HFFc6 (cell line): ENCODE results near the gene TRIB2. TPM values are rescaled to one million over a fixed set of nuclear protein-coding genes. Genes with fewer than 3 reads are reported as not detected.
A peak's percentile ranks its signal among the peaks of the same experiment; 100 is the strongest.

Experiments
- DNase-seq: peaks from one replicate; pipeline ENCODE4 v3.0.0-alpha.2; 2018
- H3K27ac Mint-ChIP-seq: 2 replicates; pipeline ENCODE4 v1.8.0; 2020; ENCODE audit warnings: mild to moderate bottlenecking, mixed read lengths
- H3K27me3 Mint-ChIP-seq: 2 replicates; pipeline ENCODE4 v1.8.0; 2021; ENCODE audit warnings: mild to moderate bottlenecking, moderate library complexity, mixed read lengths; ENCODE audit not compliant: insufficient read depth
- H3K36me3 Mint-ChIP-seq: 2 replicates; pipeline ENCODE4 v1.8.0; 2021; ENCODE audit warnings: low read depth, mixed read lengths
- H3K4me1 Mint-ChIP-seq: 2 replicates; pipeline ENCODE4 v1.8.0; 2020; ENCODE audit warnings: low read depth, mixed read lengths
- H3K4me3 Mint-ChIP-seq: 2 replicates; pipeline ENCODE4 v1.8.0; 2020; ENCODE audit warnings: mild to moderate bottlenecking, moderate library complexity, mixed read lengths
- H3K9me3 Mint-ChIP-seq: 2 replicates; pipeline ENCODE4 v1.8.0; 2020; ENCODE audit warnings: mild to moderate bottlenecking, mixed read lengths
- total RNA-seq, 6 experiments: library from RNA; stranded (reverse); fragmentation: NEBNext Ultra II Directional; extraction: Animal tissue kit (Norgen Biotek cat#: 25700); gene quantifications; 2 replicates in 1 of 6; 3 replicates in 5 of 6; pipeline ENCODE4 v1.2.3, GENCODE V29; 2021
- TF ChIP-seq, protein P1 (sequence below): fragments of 200-600 bp; sonication (generic); IDR thresholded peaks from 2 replicates; pipeline ENCODE4 v1.5.0; 2021; ENCODE audit warnings: antibody characterized with exemption, mild to moderate bottlenecking

TRIB2 gene
- total RNA-seq, 6 experiments from 2014 or later, result 13.6 to 22.9 (median 16.8) TPM

- Mint-ChIP-seq H3K36me3 (peaks cover 54% of the 10 kb centered on the region), H3K9me3 (no peaks in the 10 kb centered on the region), H3K4me1 (peaks cover 60% of the 10 kb centered on the region), H3K4me3 (peak overlapping the region; percentile 98), H3K27ac (peak overlapping the region; percentile 60), H3K27me3 (peaks cover 2% of the 10 kb centered on the region; the same call in 1 of the 2 replicates)
- TF ChIP-seq, protein P1, sequence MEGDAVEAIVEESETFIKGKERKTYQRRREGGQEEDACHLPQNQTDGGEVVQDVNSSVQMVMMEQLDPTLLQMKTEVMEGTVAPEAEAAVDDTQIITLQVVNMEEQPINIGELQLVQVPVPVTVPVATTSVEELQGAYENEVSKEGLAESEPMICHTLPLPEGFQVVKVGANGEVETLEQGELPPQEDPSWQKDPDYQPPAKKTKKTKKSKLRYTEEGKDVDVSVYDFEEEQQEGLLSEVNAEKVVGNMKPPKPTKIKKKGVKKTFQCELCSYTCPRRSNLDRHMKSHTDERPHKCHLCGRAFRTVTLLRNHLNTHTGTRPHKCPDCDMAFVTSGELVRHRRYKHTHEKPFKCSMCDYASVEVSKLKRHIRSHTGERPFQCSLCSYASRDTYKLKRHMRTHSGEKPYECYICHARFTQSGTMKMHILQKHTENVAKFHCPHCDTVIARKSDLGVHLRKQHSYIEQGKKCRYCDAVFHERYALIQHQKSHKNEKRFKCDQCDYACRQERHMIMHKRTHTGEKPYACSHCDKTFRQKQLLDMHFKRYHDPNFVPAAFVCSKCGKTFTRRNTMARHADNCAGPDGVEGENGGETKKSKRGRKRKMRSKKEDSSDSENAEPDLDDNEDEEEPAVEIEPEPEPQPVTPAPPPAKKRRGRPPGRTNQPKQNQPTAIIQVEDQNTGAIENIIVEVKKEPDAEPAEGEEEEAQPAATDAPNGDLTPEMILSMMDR, result no peak
- no peak for DNase-seq
Observed at GRCh38 chr2:12721566-12722446, 5.1 kb downstream of the TRIB2 start.

GRCh38 chr2:12722447-12723316 is 5.9 kb downstream of the TRIB2 start:
- no peaks in the 10 kb centered on the region; the same call in 1 of the 2 replicates for H3K27me3 Mint-ChIP-seq
- TF ChIP-seq, protein P1, result peak; percentile 54
- peaks cover 66% of the 10 kb centered on the region for H3K4me1 Mint-ChIP-seq
- H3K36me3 Mint-ChIP-seq, result peaks cover 59% of the 10 kb centered on the region
- peak overlapping the region; percentile 98; the same call in 1 of the 2 replicates for H3K4me3 Mint-ChIP-seq
- DNase-seq, result no peak
- no peaks in the 10 kb centered on the region for H3K9me3 Mint-ChIP-seq
- H3K27ac Mint-ChIP-seq, result peak overlapping the region; percentile 60; the same call in 1 of the 2 replicates

- Mint-ChIP-seq H3K4me1 (peaks cover 74% of the 10 kb centered on the region), H3K4me3 (no peak overlapping the region), H3K27me3 (no peaks in the 10 kb centered on the region; the same call in 1 of the 2 replicates), H3K9me3 (no peaks in the 10 kb centered on the region), H3K27ac (no peak overlapping the region), H3K36me3 (peaks cover 59% of the 10 kb centered on the region)
- DNase-seq, result no peak
- TF ChIP-seq, protein P1, result no peak
Observed at GRCh38 chr2:12723736-12724463, 7.2 kb downstream of the TRIB2 start.

- Mint-ChIP-seq H3K27ac (no peak overlapping the region), H3K9me3 (no peaks in the 10 kb centered on the region), H3K4me1 (peaks cover 58% of the 10 kb centered on the region), H3K36me3 (peaks cover 61% of the 10 kb centered on the region), H3K4me3 (no peak overlapping the region), H3K27me3 (no peaks in the 10 kb centered on the region; the same call in 1 of the 2 replicates)
- no peak for DNase-seq
- TF ChIP-seq, protein P1, result no peak
Observed at GRCh38 chr2:12725233-12726187, 8.8 kb downstream of the TRIB2 start.
